ENCODE results near the gene CYP24A1.
"Not testable (repeated sequence)": the region's sequence is repeated elsewhere in the genome, so short reads cannot be mapped to it uniquely, and the experiment has no call there.

CYP24A1 gene

DNA sequence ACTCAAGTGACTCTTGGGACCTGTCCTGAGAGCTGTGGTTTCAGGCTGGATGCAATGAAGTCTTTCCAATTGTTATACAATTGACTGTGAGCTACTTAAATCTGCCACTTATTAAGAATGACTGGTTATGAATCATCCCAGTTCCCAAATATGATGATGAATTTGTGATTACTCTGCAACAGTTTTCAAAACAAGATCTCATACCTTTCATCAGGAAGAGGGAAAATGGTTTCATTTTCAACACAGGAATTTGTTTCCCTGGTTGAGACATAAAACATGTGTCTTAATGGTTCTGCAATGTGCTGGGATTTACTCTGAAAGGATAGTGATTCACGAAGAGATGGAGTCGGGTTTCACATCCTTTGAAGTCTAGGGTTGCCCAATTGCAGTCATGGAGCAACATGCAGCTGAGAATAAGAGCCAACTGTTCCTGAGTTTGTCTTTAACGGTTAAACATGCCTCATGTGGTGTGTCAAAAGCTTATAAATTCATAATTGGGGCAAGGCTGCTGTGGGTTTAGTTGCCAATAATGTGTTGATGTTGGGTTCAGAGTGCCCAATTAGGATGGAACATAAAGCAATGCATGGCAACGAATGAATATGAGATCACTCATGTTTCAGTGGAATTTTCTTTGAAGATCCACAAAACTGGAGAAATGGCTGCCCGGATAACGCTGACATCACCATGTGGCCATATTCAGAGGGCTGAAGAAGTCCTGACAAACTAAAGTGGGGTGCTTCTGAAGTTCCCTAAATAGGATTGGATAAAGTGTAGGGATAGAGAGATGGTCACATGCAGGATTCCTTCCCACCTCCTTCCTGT is 41.0 kb downstream of the CYP24A1 start:
- DNase-seq = no peak

GRCh38 chr20:54131675-54132611 is 41.8 kb downstream of the CYP24A1 start:
- no peak for DNase-seq

- DNase-seq = not testable (repeated sequence)
Measured at GRCh38 chr20:54131125-54131524, 42.7 kb downstream of the CYP24A1 start.

- no peak for DNase-seq
Measured at GRCh38 chr20:54129350-54129749, 44.4 kb downstream of the CYP24A1 start.

DNA sequence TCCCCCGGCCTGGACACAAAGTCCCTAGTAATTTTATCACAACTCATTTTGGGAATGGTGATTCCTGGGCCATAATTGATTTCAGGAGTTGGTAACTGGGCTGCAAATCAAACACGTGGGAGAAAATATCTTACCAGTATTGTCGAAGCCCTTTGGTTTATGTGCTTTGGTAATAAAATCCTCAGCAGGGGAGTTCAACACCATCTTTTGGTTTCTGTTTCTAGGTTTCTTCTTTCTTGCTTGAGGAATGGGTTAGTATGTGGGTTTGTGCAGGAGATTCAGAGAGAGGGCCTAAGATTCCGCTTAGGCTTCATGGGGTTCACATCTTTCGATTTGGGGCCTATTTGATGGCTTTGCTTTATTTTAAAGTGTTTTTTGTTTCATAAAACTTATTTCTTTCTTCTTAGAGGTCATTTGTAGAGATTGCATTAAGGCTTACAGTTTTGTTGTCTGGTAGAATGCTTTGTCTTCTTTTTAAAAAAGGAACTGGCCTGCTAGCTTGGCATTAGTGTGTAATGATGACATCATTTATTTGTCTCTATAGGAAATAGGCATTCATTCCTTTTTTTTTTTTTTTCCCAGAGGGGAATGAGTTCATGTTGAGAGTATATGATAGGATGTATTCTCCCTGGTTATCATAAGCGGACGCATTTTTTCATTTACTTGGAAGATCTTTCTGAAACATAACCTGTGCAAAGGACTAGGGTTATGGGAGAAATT is 45.8 kb downstream of the CYP24A1 start:
- no peak for DNase-seq

- no peak for DNase-seq
Measured at GRCh38 chr20:54126806-54127655, 46.8 kb downstream of the CYP24A1 start.

DNA sequence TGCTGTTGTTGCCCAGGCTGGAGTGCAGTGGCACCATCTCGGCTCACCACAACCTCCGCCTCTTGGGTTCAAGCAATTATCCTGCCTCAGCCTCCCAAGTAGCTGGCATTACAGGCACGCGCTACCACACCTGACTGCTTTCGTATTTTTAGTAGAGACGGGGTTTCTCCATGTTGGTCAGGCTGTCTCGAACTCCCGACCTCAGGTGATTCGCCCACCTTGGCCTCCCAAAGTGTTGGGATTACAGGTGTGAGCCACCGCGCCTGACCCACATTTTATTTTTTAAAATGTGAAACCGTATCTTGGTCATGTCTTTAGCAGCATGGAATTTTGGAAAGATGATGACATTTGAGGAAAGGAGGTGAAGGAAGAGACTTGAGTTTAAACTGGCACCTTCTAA is 47.5 kb downstream of the CYP24A1 start:
- DNase-seq = not testable (repeated sequence)

GRCh38 chr20:54123587-54124180 is 50.1 kb downstream of the CYP24A1 start:
- no peak for DNase-seq

- DNase-seq = no peak
Measured at GRCh38 chr20:54122681-54123586, 50.9 kb downstream of the CYP24A1 start.

DNA sequence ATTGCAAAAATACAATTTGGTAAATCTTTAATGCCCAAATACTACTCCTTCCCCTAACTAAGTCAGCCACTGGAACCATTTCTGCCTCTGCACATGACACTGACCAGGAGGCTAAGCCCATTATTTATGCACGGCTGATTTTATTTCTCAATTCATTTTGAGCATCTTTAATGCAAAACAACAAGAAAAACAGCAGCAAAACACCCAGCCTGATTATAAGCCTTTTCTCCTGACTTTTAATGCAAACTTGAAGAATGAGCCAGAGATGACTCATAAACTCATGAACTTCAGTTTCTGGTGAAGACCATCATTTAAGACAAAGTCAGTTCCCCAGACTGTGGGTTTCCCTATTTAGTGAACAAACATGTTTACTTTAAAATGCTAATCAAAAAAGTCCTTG is 51.6 kb downstream of the CYP24A1 start:
- DNase-seq = no peak

DNA sequence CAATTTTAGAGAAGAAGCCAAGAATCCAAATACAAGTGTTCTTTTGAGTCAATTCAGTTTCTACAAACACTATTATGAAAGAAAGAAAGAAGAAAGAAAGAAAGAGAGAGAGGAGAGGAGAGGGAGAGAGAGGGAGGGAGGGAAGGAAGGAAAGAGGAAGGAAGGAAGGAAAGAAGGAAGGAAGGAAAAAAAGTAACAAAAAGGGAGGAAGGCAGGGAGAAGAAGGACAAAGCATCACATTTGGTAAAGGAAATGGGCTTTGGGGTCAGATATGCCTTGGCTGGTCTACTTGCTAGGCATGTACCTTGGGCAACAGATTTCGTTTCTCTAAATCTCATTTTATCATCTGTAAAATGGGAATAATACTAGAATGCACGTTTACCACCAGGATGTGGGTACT is 54.0 kb downstream of the CYP24A1 start:
- DNase-seq = no peak

DNA sequence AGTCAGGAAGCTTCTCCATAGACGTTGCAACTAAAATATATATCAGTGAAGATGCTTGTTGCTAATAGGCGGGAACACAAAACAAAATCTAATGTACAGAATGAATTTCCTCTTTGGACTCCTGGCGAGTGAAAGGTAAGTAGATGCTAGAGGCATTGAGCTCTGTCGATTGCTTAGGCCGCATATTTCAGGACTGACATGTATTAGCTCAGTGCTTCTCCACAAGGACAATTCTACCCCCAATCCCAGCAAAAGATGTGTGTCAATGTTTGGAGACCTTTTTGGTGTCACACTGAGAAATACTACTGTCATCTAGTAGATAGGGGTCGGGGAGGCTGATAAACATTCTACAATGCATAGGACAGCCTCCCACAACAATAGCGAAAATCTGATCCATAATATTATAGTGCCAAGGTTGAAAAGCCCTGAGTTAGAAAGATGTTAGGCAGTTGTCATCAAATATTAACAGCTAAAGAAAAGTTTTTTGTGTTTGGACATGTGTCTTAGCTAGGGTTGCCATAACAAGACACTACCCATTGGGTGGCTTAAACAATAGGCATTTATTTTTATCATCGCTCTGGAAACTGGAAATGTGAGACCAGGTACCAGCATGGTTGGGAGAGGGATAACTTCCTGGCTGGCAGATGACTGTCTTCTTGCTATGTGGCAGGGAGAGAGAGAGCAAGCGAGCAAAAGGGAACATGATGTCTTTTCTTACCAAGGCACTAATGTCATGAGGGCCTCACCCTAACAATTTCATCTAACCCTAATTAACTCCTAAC is 55.4 kb downstream of the CYP24A1 start:
- no peak for DNase-seq

DNA sequence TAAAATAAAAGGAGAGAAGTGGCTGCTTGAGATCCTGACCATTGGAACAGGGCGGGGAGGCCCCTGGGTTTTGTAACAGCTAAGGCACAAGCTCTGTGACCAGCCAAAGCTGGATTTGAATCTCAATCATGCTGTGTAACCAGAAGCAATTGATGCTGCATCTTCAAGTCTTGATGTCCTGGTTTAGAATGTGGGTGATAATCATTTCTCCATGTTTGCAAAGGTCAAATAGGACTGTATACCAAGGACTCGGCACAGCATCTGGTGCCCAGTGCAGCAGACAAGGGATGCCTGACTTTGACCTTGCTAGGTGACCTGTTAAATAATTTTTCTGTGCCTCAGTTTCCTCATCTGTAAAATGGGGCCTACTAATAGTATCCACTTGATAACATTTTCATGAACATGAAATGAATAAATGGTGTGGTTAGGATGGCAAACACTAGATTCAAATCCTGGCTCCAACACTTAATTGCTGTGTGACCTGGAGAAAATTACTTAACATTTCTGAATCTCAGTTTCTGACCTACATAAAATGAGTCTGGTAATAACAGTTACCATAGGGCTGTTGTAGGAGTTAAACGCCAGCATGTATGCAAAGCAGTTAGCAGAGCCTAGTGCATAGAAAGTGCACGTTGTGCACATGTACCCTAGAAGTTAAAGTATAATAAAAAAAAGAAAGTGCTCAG is 57.1 kb downstream of the CYP24A1 start:
- DNase-seq = no peak

GRCh38 chr20:54115172-54115854 is 58.5 kb downstream of the CYP24A1 start:
- no peak for DNase-seq

DNA sequence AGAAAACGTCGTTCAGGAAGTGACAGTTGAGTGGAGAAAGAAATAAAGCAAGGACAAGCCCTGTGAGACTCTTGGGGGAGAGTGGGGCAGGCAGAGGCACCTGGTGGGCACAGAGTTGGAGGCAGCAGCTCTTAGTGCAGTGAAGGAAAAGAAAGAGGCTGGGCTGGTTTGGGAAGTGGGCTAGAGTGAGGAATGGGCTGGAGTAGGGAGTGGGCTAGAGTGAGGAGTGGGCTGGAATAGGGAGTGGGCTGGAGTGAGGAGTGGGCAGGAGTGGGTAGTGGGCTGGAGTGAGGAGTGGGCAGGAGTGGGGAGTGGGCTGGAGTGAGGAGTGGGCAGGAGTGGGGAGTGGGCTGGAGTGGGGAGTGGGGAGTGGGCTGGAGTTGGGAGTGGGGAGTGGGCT is 59.7 kb downstream of the CYP24A1 start:
- no peak for DNase-seq

DNA sequence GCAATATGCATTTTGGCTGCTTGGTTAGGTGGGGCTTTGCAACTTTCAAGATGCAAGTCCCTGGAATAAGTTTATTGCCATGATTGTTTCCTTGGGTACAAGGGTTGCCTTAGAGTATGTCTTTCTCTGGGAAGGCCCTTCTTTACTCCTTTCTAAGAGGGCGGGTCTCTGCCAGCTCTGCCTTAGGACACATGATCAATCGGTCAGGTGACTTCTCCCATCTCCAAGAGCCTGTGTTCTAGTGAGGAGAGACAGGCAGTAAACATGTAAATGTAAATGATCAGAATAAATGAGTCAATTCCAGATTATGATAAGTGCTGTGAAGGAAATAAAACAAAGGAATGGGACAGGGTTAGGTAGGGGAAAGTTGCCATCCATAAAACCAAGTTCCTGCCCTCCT is 60.2 kb downstream of the CYP24A1 start:
- no peak for DNase-seq

DNA sequence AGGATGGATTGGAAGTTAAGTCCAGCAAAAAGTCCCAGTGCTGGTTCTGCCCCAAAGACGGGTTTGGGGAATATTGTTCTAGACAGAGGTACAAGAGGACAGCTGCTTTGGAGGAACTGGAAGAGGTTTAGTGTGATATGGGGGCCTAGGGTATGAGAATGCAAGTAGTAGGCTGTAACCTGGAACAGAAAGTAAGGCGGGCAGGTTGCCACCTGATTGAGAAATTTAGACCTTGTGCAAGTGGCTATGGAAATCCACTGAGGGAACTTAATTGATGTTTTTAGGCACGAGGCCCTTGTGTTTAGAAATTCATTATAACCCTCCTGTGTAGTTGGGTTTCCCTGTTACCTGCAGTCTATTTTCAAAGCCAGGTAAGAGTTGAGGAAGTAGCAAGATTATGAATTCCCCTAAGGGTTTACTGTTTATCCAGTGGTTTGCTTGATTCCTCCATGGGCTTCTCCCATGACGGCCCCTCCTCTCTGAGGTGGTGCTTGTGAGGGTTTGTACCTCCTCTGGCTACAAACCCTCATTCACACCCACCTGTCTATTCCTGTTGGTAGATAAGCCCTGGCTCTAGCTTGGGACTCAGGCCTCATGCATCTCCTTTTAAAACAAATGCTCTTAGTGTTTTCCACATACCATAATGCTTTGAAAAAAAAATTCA is 61.4 kb downstream of the CYP24A1 start:
- DNase-seq = no peak

GRCh38 chr20:54111460-54111859 is 62.3 kb downstream of the CYP24A1 start:
- DNase-seq = no peak

Measured in RPMI8226 (cell line).